ENCODE measurements around the gene APH1B.
"Not testable (repeated sequence)": the region's sequence is repeated elsewhere in the genome, so short reads cannot be mapped to it uniquely, and the experiment has no call there.

APH1B gene

DNA sequence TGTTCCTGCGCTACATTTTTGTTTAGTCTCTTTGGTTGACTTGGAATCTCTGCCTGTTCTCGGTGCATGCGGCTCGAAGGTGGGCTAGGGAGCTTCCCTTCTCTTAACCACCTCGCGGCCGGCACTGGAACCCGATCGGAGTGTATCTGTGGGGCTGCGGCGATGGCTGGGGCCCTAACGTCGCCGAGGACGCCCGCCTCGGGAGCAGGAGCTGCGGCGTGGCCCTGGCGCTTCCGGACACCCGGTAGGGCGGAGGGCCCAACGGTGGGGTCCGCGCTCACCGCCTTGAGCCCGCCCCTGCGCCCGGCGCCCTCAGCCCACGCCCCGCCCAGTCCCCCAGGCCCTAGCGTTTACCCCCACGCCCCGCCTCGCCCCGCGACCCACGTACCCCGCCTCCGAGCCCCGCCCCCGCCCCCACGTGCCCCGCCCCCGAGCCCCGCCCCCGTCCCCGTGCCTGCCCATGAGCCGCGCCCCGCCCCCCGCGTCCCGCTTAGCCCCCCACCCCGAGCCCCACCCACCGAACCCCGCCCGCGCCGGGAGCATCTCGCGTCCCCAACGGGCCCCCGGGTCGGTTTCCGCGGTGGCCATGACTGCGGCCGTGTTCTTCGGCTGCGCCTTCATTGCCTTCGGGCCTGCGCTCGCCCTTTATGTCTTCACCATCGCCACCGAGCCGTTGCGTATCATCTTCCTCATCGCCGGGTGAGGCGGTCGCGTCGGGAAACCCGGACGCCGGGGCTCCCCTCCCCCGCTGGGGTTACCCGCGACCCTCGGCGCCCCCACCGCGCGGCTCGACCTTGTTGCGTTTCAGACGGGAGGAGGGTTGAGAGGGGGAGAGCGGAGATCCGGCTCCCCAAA is at the start of gene APH1B:
Gene APH1B (plus strand): TSS at position 568 of the 855 bp plus-strand sequence. CDS start 19 bp downstream, at position 587.
- H3K27me3 Mint-ChIP-seq = no peaks in the 10 kb centered on the region
- peak within 1 kb of the TSS; percentile 95 for H3K27ac Mint-ChIP-seq
- ATAC-seq (replicated peaks) = peak; percentile 84 to 91
- H3K4me1 Mint-ChIP-seq = peaks cover 10 to 11% of the 10 kb centered on the region in 2 donors
- peaks cover 4 to 12% of the 10 kb centered on the region in 2 donors for H3K36me3 Mint-ChIP-seq
- H3K9me3 Mint-ChIP-seq = no peaks in the 10 kb centered on the region
- H3K4me3 Mint-ChIP-seq = peak within 1 kb of the TSS; percentile 93 to 94
- peak; percentile 58 for DNase-seq

DNA sequence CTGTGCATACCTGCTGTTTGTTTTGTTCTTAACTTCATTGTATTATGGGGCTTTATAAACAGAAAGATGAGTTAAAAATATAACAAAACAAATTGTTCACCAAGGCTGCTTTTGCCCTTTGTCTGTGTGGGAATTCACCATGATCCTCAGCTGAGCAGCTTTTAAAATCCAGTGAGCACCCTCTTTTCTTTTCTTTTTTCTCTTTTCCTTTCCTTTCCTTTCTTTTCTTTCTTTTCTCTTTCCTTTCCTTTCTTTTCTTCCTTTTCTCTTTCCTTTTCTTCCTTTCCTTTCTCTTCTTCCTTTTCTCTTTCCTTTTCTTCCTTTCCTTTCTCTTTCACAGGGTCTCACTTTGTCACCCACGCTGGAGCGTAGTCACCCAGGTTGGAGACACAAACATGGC is 49.7 kb upstream of the APH1B start:
- peaks cover 14 to 22% of the 10 kb centered on the region in 2 donors for H3K36me3 Mint-ChIP-seq
- peaks cover 16 to 57% of the 10 kb centered on the region in 2 donors for H3K4me1 Mint-ChIP-seq
- ATAC-seq (replicated peaks) = no peak
- DNase-seq = no peak
- H3K27ac Mint-ChIP-seq = peak overlapping the region; percentile 60
- no peaks in the 10 kb centered on the region for H3K27me3 Mint-ChIP-seq
- H3K9me3 Mint-ChIP-seq = no peaks in the 10 kb centered on the region
- H3K4me3 Mint-ChIP-seq = no peak overlapping the region

DNA sequence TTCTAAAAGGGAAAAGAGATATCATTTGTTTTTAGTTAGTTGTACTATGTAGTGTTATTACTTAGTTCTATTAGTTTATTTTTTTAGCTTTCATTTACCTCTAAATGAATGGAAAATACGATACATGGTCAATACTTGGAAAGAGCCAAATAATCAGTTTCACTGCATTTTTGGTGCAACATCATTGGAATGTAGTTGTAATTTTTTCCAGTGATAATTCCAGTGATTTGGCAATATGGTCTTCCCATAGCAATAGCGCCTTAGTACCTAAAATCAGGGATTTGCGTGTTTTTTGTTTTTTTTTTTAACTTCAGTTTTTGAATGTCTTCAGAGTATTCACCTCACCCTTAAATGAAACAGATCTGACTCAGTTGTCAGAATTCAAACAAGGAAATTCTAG is 46.2 kb upstream of the APH1B start:
- H3K9me3 Mint-ChIP-seq = no peaks in the 10 kb centered on the region
- H3K27ac Mint-ChIP-seq = no peak overlapping the region
- DNase-seq = no peak
- H3K36me3 Mint-ChIP-seq = peaks cover 15 to 26% of the 10 kb centered on the region in 2 donors
- H3K27me3 Mint-ChIP-seq = no peaks in the 10 kb centered on the region
- ATAC-seq (replicated peaks) = no peak
- peaks cover 30 to 79% of the 10 kb centered on the region in 2 donors for H3K4me1 Mint-ChIP-seq
- H3K4me3 Mint-ChIP-seq = no peak overlapping the region

DNA sequence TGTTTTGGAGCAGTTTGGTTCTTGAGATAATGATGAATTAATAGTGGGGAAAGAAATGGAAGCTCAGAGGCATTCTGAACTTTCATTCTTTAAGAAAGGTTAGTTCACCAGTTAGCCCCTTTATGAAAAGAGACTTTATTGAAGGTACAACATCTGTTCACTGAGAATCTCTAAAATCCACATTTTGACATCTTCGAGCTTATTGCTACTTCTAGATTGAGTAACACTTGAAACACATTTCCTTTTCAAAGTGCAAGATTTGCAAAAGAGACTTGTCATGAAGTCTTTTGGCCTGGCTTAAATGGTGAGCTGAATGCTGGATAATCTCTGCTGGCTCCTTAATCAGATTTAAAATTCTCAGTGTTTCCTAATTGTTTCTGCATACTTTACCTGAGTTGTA is 45.7 kb upstream of the APH1B start:
- no peak overlapping the region for H3K4me3 Mint-ChIP-seq
- H3K27ac Mint-ChIP-seq = peak overlapping the region; percentile 20
- peaks cover 12 to 22% of the 10 kb centered on the region in 2 donors for H3K36me3 Mint-ChIP-seq
- peaks cover 28 to 79% of the 10 kb centered on the region in 2 donors for H3K4me1 Mint-ChIP-seq
- H3K9me3 Mint-ChIP-seq = no peaks in the 10 kb centered on the region
- no peak for DNase-seq
- no peak for ATAC-seq (replicated peaks)
- no peaks in the 10 kb centered on the region for H3K27me3 Mint-ChIP-seq

DNA sequence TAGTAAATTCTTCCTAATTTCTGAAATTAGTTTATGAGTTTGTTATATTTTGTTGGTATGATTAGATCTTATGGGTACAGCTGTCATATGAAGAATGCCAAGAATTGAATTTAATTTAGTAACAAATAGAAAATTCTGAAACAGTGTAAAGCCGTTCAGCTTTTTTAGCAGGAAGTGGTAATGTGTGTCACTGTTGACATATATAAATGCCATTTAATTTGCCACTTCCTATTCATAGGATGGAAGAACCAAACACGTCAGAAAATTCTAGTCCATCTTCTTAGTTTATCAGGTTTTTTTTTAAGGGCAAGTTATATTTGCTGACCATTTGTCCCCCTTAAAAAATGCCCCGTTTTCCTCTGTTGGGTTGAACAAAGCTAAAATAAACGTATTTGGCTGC is 45.0 kb upstream of the APH1B start:
- H3K4me1 Mint-ChIP-seq = peaks cover 32 to 80% of the 10 kb centered on the region in 2 donors
- no peaks in the 10 kb centered on the region for H3K27me3 Mint-ChIP-seq
- ATAC-seq (replicated peaks) = peak; percentile 71 to 79
- H3K27ac Mint-ChIP-seq = peak overlapping the region; percentile 37
- peaks cover 16 to 26% of the 10 kb centered on the region in 2 donors for H3K36me3 Mint-ChIP-seq
- H3K4me3 Mint-ChIP-seq = peak overlapping the region in 1 of 2 donors; percentile 25
- no peak for DNase-seq
- no peaks in the 10 kb centered on the region for H3K9me3 Mint-ChIP-seq

DNA sequence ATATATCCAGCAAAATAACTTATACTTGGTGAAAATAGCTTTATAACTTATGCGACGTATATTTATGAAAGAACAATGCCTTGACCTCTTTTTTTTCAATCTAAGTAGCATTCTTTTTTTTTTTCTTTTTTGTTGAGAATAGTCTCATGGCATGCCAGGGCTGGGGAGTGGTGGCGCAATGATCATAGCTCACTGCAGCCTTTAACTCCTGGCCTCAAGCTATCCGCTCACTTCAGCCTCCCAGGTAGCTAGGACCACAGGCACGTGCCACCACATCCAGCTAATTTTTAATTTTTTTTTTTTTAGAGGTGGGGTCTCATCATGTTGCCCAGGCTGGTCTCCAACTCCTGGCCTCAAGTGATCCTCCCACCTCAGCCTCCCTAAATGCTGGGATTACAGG is 44.5 kb upstream of the APH1B start:
- Mint-ChIP-seq H3K36me3 (peaks cover 16 to 27% of the 10 kb centered on the region in 2 donors), H3K27me3 (no peaks in the 10 kb centered on the region), H3K27ac (peak overlapping the region; percentile 62), H3K4me1 (peaks cover 33 to 81% of the 10 kb centered on the region in 2 donors), H3K9me3 (no peaks in the 10 kb centered on the region), H3K4me3 (peak overlapping the region in 1 of 2 donors; percentile 25)
- DNase-seq = no peak
- no peak for ATAC-seq (replicated peaks)

DNA sequence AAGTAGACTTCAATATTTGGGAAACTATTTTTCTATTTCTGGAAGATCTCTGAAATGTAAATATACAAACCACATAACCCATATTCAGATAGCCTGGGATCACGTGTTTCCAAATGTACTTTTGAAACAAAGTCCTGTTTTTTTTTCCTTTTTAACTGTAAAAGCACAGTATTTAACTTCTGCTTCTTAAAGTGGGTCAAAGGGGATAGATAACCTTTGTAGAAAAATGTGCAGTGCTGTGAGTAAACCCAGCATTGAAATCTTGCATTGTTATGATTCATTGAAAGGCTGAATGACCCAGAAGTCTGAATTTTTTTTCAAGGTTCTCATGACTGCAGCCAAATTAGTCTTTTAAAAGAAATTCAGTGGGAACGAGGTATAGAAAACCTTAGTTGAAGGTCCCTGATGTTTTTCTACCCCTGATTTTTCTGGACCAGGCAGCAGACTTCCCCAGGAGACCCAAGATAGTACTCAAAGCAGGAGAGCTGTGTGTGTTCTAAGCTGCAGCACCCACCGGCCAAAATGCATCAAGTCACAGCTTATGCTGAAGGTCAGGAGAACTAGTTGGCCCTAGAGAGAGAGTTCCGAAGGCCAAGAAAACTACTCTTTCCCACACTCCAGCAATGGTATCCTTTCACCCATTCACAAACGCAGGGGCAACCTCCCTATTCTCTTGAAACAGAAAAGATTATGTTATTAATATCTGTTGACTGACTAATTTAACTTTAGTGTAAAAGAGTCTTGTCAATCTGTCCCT is 43.6 kb upstream of the APH1B start:
- H3K36me3 Mint-ChIP-seq = peaks cover 15 to 29% of the 10 kb centered on the region in 2 donors
- no peak for DNase-seq
- no peaks in the 10 kb centered on the region for H3K9me3 Mint-ChIP-seq
- H3K27ac Mint-ChIP-seq = peak overlapping the region; percentile 73
- ATAC-seq (replicated peaks) = peak; percentile 76 to 79
- peak overlapping the region; percentile 14 to 69 for H3K4me3 Mint-ChIP-seq
- peaks cover 38 to 77% of the 10 kb centered on the region in 2 donors for H3K4me1 Mint-ChIP-seq
- no peaks in the 10 kb centered on the region for H3K27me3 Mint-ChIP-seq

DNA sequence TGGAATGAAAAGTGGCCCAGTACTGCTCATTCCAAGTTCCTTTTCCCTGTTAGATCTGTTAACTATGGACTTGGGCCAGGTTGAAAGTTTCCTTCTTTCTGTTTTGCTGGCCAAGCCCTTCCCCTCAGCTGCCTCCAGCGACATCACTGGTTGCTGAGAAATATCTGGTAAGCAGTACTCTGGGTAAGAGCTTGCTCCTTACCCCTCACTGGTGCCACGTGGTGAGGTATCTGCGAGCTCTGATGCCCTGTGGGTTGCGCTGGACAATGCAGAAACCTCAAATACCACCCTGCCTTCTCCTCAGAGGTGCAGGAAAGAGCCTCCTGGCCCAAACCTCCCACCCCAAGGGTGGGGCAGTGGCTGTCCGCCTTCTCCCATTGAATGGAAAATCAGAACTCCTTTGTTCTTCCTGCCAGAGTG is 42.9 kb upstream of the APH1B start:
- Mint-ChIP-seq H3K27me3 (no peaks in the 10 kb centered on the region), H3K36me3 (peaks cover 15 to 29% of the 10 kb centered on the region in 2 donors), H3K27ac (peak overlapping the region; percentile 73), H3K9me3 (no peaks in the 10 kb centered on the region), H3K4me1 (peaks cover 37 to 73% of the 10 kb centered on the region in 2 donors), H3K4me3 (peak overlapping the region; percentile 14 to 69)
- no peak for DNase-seq
- ATAC-seq (replicated peaks) = peak; percentile 45 to 46

DNA sequence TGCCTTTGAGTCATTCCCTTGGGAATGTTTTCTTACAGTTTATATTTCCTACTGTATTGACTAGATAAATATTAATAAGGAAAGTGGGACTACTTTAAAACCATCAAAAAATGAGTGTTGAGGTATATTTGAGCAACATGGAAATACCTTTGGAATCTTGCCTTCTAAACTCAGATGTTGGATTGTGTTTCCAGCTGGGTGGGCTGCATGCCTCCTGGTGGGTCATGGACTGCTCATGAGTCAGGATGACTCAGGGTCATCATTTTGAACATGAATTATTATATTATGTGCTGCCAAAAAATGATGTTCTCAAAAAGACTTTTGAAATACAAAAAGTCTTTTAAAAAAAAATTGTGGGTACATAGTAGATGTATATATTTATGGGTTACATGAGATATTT is 41.1 kb upstream of the APH1B start:
- H3K4me1 Mint-ChIP-seq = peaks cover 41 to 73% of the 10 kb centered on the region in 2 donors
- no peak overlapping the region for H3K4me3 Mint-ChIP-seq
- ATAC-seq (replicated peaks) (no peak), DNase-seq (no peak)
- no peaks in the 10 kb centered on the region for H3K27me3 Mint-ChIP-seq
- H3K27ac Mint-ChIP-seq = no peak overlapping the region
- H3K9me3 Mint-ChIP-seq = no peaks in the 10 kb centered on the region
- peaks cover 19 to 34% of the 10 kb centered on the region in 2 donors for H3K36me3 Mint-ChIP-seq

DNA sequence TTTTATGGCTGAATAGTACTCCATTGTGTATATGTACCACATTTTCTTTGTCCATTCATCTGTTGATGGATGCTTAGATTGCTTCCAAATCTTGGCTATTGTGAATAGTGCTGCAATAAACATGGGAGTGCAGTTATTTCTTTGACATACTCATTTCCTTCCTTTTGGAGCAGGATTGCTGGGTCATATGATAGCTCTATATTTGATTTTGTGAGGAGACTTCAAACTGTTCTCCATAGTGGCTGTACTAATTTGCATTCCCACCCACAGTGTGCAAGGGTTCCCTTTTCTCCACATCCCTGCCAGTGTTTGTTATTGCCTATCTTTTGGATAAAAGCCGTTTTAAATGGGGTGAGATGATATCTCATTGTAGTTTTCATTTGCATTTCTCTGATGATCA is 40.3 kb upstream of the APH1B start:
- DNase-seq; H3K27me3 Mint-ChIP-seq; ATAC-seq (replicated peaks); H3K9me3 Mint-ChIP-seq; H3K4me3 Mint-ChIP-seq; H3K27ac Mint-ChIP-seq: not testable (repeated sequence)
- Mint-ChIP-seq H3K36me3 (peaks cover 24 to 42% of the 10 kb centered on the region in 2 donors), H3K4me1 (peaks cover 42 to 72% of the 10 kb centered on the region in 2 donors)

DNA sequence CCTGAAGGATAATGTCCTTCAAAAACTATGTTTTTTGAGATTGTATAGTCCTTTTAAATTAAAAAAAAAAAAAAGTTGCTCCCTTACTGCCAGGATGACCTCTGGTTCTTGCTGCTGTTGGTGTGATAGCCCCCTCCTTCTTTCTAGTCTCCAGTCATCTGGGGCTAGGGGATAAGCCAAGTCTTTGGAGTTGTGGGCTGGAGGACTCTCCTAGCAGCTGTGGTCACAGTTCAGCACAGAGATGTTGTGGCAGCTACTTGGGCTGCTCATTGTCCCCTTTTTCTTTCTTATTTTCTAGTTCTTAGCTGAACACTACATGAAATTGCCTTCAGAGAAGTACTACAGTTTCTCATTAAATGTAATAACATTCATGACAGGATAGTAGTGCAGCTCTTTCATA is 39.2 kb upstream of the APH1B start:
- Mint-ChIP-seq H3K9me3 (no peaks in the 10 kb centered on the region), H3K4me3 (no peak overlapping the region), H3K27me3 (no peaks in the 10 kb centered on the region), H3K36me3 (peaks cover 30 to 50% of the 10 kb centered on the region in 2 donors), H3K4me1 (peaks cover 45 to 75% of the 10 kb centered on the region in 2 donors), H3K27ac (no peak overlapping the region)
- DNase-seq (no peak), ATAC-seq (replicated peaks) (no peak)

DNA sequence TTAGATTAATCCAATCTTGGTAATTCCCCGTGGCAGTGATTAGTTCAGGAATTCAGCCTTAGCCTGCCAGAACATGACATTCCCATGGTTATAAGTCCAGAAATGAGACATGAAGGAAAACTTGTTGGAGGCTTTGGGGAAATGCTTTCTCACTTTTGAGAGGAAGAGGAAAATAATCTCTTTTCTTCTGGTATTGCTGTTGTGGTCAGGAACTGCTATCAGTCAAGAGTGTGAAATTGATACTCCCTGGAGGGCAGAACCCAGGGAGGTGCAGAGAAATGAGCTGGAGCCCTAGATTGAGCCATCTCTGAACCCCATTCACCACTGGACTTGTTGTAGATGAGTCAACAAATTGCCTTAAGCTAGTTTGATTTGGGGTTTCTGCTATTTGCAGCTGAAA is 38.6 kb upstream of the APH1B start:
- H3K36me3 Mint-ChIP-seq = peaks cover 36 to 56% of the 10 kb centered on the region in 2 donors

DNA sequence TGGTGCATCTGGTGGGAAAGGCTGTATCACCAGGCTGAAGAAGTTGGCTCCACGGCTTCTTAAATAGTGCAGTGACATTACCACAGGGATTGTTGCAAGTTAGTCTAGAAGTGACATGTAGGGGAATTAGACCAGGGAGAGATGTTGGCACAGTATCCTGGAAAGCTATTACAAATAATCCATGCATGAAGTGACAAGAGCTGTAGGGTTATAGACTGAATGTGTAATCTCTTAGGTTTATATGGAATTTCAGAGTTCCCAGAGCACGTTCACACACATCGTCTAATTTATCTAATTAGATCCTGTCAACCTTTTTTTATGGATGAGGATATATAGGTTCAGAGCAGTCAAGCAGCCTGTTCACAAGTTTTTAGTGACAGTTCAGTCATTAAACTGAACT is 37.3 kb upstream of the APH1B start:
- H3K4me1 Mint-ChIP-seq = peaks cover 47 to 75% of the 10 kb centered on the region in 2 donors
- DNase-seq (no peak), ATAC-seq (replicated peaks) (no peak)
- peaks cover 38 to 59% of the 10 kb centered on the region in 2 donors for H3K36me3 Mint-ChIP-seq
- H3K27ac Mint-ChIP-seq = peak overlapping the region; percentile 3
- no peak overlapping the region for H3K4me3 Mint-ChIP-seq
- no peaks in the 10 kb centered on the region for H3K9me3 Mint-ChIP-seq
- no peaks in the 10 kb centered on the region for H3K27me3 Mint-ChIP-seq

More for the DNA sequence above, 38.6 kb upstream of the APH1B start:
- no peaks in the 10 kb centered on the region for H3K9me3 Mint-ChIP-seq
- DNase-seq (no peak), ATAC-seq (replicated peaks) (peak; percentile 80 to 84)
- H3K27ac Mint-ChIP-seq = peak overlapping the region; percentile 51
- no peaks in the 10 kb centered on the region for H3K27me3 Mint-ChIP-seq
- no peak overlapping the region for H3K4me3 Mint-ChIP-seq
- H3K4me1 Mint-ChIP-seq = peaks cover 48 to 75% of the 10 kb centered on the region in 2 donors

DNA sequence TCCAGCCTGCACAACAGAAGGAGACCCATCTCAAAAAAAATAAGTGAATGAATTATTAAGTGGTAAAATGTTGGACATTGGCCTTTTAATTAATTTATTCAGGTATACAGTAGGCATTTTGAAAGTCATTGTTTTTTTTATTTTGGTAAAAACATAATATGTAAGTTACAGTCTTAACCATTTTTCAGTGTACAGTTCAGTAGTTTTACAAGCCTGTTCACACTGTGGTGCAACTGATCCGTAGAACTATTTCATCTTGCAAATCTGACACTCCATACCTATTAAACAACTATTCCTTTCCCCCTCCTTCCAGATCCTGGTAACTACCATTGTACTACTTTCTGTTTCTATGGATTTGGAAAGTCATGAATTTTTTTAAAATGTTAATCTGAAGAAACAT is 36.1 kb upstream of the APH1B start:
- Mint-ChIP-seq H3K27me3 (no peaks in the 10 kb centered on the region), H3K27ac (peak overlapping the region; percentile 39), H3K36me3 (peaks cover 45 to 55% of the 10 kb centered on the region in 2 donors), H3K4me1 (peaks cover 43 to 68% of the 10 kb centered on the region in 2 donors), H3K4me3 (no peak overlapping the region), H3K9me3 (no peaks in the 10 kb centered on the region)
- ATAC-seq (replicated peaks) (no peak), DNase-seq (no peak)

Data from stimulated activated naive B cell treated with anti-CD40 and anti-IgM and Interleukin-4, amounts not matched to agents 10 μg/mL and 1 μg/mL and 100 μg/mL, for 72 hours (primary cell).